Activated CD4-positive, alpha-beta T cell treated with anti-CD3 and anti-CD28 coated beads, Interleukin-2, amount 50 U/mL, for 1 hour (primary cell): Measurements from ENCODE around the gene MTRR.

Experiments
- DNase-seq: peaks from one replicate; pipeline ENCODE4 v3.0.0-alpha.2; 2020

Gene MTRR

DNA sequence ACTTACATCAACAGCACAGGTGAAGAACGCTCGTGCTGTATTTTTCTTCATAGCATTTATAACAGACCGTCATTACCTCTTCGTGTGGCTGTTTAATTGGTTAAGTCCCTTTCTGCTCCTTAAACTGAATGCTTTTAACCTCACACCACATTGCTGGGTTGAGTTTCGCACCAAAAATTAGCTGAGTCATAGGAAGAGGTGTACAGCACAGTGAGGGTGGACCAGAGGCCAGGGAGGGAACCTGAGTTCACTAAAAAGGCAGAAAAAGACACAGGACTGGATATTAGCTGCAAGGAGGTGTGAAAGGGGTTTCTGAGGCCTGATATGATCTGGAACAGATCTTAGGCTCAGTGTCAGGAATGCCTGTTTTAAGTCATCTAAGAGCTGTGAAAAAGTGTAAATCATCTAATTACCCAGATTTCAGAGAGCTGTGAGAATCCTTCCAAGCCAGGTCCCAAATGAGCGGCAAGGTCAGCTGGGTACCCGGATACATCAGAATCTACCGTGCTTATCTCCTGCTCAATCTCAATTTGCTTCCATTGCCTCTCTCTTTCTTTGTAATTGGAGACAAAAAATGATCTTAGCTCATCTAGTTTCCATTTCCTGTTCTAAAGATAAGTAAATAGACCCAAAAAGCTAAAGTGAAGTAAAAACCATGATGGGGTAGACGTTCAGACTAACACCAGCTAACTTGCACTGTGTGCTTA lies 10.9 kb upstream of the MTRR start:
- no peak for DNase-seq

- no peak for DNase-seq
These were observed 2.8 kb upstream of the MTRR start for GRCh38 chr5:7866196-7866595.

DNA sequence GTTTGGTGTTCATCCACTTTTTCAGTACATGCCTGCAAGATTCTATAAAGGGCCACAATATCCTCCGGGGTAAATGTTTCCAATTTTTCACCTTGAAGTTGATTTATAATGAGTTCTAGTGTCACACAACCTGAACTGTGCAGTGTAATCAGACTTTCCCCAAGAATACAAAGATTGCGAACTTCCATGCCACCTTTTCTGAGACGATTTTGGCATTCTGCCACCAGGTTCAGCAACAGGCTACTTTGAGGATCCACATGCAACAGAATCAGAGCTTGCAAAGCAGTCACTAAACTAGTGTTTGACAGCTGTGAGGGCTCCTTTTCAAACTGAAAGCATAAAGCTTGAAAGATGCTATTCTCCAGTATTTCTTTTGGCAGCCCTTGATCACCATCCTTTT lies 1.7 kb upstream of the MTRR start:
- no peak for DNase-seq

DNA sequence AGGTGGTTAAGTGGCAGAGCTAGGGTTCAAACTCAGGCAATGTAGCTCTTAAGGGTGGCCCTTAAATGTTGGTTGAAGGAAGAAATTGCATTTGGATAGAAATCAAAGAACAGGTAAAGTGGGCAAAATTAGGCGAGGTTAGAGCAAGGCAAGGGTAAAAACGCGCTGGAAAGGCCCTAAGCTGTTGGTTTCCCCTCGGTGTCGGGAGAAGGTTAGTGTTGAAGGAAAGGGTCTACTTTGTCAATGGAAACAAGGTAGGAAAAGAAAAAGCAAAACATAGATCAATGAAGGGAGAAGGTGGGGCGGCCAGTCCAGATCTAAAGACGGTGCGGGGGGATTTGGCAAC lies 548 bp upstream of the MTRR start:
- DNase-seq, result no peak

DNA sequence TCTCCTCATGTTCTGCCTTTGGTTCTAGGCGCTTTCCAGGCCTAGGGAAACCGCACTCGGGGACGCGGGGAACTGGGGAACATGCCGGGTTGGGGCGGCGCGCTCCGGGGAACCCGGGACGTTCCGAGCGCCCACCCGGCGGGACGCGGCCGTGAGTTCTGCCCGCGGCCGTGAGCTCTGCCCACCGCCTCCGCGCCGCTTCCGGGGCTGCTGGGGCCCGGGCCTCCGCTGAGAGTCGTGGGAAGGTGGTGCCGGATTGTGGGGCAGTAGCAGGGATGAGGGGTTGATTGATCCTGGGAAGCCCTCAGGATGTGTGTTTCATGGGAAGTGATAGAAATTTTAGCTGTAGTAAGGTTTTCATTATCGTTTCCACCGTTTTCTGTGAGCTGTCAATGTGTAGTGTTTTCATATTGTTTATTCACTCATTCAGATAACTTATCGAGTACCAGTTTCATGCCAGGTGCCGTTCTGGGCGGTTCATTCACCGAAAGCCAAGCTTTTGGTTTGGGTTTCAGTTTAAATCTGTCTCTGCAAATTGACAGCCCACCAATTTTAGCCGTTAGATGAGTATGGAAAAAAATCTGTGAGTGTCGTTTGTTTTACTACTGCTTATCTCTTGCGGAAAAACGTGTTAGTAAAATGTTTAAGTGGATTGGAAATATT lies 657 bp downstream of the MTRR start:
- DNase-seq, result peak; percentile 10

DNA sequence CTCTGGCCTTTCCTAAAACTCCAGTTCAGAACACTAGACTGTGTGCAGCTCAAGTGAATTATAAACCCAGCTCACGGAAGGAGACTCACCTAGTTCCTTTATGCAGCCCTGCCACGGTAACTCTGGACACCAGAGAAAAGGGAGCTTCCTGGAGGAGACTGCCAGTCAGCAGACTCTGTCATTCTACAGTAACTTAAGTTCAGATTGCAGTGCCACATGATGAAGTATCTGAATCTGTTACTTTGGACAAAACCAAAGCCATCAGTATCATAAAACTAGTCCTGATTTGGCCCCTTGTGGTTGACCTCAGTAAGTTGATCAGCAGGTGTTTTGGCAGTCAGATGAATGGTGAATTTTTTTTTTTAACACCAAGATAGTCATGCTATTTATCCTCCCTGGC lies 2.7 kb downstream of the MTRR start:
- no peak for DNase-seq

DNA sequence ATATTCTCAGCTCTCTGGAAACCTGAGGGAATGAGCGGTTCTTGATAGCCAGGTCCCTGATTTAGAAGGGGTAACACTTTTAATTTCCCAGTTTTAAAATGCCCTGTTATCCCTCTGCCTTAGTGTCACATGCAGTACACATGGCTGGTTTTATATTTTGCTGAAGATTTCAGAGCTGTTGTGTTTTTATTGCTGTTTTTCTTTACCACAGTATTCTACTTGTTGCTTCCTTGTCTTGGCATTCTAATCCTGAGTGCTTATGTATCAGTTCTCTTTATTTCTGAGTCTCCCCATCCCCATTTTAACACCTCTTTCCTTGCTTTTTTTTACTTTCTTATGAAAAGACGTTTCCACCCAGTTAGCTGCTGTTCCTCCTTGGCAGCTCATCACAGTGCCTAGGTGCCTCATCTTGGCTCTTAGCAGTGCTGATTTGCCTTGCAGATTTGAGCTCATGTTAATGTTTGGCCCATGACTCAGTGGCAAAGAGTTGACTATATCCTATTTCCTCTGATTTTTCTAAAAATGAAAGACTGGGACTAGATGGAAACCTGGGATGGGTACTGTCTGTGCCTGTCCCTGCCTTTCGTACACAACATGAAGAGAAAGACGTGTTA lies 3.7 kb downstream of the MTRR start:
- DNase-seq, result no peak

DNA sequence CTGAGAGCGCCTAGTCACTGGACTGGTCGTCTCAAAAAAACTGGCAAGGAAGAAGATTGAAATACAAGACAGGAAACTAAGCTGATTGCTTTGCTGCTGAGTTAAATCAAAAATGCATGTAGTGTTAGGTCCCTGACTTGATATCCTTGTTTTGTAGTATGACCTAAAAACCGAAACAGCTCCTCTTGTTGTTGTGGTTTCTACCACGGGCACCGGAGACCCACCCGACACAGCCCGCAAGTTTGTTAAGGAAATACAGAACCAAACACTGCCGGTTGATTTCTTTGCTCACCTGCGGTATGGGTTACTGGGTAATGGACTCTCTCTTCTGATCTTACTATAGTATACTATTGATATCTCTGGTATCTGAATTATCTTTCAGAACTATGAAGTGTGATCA lies 4.3 kb downstream of the MTRR start:
- no peak for DNase-seq

- DNase-seq, result no peak
These were observed 5.7 kb downstream of the MTRR start for GRCh38 chr5:7874639-7875038.

DNA sequence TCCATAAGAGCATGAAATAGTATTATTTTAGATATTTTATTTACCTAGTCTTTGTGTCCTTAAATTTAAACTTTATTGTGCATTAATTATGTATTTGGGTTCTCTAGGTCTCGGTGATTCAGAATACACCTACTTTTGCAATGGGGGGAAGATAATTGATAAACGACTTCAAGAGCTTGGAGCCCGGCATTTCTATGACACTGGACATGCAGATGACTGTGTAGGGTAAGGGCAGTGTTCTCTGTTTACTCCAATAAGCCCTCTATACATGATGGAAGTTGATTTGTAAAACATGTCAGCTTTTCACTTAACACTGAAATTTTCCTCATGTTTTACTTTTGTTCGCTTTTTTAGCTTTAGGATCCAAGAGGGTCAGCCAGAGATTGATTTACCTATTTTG lies 6.2 kb downstream of the MTRR start:
- DNase-seq, result no peak

DNA sequence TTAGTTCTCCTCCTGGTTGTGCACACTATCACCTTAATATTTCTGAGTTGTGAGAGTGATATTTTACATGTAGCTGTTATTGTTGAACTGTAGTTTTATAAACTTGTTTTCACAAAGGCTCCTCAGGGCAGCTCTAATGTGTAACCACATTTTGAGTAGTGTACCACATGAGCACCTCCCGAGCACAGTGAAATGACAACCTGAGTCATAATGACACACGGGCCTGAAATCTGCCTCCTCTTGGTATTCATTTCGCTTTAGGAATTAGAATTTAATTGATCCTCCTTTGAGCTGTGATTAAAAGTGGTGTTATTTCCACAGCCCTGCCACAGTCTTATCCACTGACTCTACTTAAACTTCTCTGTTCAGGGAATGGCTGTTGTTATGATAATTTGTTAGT lies 7.9 kb downstream of the MTRR start:
- no peak for DNase-seq

DNA sequence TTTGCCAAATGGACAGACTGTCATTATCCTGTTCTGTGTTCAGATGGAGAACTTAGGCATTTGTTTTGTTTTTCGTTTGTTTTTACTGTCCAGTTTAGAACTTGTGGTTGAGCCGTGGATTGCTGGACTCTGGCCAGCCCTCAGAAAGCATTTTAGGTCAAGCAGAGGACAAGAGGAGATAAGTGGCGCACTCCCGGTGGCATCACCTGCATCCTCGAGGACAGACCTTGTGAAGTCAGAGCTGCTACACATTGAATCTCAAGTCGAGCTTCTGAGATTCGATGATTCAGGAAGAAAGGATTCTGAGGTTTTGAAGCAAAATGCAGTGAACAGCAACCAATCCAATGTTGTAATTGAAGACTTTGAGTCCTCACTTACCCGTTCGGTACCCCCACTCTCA lies 8.9 kb downstream of the MTRR start:
- DNase-seq, result no peak

- no peak for DNase-seq
These were observed 9.5 kb downstream of the MTRR start for GRCh38 chr5:7878381-7878873.

- DNase-seq, result no peak
These were observed 12.1 kb downstream of the MTRR start for GRCh38 chr5:7881091-7881490.

DNA sequence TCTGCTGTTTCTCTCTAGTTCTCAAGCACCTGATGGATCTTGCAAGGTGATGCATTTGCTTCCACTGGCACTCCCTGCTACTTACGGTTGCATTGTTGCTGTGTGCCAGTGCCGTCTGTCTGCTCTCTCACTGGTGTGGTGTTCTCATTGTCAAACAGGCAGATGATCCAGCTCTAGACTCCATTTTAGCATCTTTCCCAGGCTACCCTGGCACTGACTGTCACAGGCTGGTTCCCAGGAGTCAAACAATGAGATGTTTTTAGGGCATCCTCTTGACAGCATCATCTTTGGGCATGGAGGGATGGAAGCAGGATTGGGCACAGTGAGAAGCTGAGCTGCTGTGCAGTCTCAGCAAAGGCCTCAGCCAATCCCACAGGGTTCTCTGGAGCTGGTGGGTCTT lies 12.9 kb downstream of the MTRR start:
- DNase-seq, result no peak

GRCh38 chr5:7882926-7883325 lies 14.0 kb downstream of the MTRR start:
- DNase-seq, result no peak

- no peak for DNase-seq
These were observed 15.7 kb downstream of the MTRR start for GRCh38 chr5:7884491-7885267.

- no peak for DNase-seq
These were observed 18.0 kb downstream of the MTRR start for GRCh38 chr5:7886849-7887475.

- no peak for DNase-seq
These were observed 20.0 kb downstream of the MTRR start for GRCh38 chr5:7888901-7889300.

DNA sequence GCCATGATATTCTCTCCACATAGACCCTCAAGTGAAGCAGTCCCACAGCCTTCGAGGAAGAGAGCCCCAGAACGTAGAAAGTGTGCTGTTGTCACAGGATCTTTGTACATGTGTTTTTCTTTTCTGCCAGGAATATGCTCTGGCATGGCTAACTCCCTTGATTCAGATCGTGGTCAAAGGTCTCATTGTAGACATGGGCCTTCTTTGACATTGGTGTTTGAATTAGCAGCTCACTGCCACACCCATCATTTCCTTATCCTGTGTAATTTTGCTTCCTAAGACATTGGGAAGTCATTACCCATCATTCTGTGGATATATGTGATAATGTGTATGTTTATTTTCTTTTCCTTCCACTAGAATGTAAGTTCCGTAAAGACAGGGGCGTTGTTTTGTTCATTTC lies 25.5 kb downstream of the MTRR start:
- DNase-seq, result no peak

DNA sequence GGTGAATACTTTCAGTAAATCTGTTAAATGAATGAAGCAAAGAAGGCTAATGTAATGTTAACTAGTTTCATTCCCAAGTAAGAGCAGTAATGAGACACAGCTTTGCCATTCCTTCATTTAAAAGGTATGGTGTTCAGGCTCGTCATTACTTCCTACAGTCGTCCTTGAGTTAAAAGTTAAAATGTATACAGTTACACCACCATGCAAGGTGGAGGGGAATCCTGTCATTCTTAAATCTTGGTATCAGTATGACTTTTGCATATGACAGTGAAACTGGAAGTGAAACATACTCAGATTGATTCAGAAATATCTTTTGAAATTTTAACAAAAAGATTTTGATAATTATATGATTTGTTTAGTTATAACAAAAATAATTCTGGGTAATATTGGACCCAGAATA lies 25.9 kb downstream of the MTRR start:
- DNase-seq, result no peak

DNA sequence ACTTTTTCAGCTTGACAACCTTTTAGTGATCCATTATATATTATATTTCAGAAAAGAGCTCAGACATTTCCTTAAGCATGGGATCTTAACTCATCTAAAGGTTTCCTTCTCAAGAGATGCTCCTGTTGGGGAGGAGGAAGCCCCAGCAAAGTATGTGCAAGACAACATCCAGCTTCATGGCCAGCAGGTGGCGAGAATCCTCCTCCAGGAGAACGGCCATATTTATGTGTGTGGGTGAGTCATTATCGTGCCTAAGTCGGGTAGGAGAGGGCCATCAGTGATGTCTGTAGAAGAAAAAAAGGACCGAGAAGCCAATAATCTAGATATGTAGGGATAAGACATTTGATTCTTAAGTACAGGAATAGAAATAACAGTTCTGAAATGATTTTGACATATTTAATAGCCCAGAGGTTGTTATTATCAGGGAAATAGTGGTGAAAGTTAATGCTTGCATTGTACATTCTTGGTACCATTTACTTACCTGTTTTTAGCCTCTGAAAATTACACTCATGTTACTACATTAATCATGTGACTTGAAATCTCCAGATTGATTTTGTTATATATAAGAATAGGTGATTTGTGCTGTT lies 28.2 kb downstream of the MTRR start:
- DNase-seq, result peak; percentile 18

DNA sequence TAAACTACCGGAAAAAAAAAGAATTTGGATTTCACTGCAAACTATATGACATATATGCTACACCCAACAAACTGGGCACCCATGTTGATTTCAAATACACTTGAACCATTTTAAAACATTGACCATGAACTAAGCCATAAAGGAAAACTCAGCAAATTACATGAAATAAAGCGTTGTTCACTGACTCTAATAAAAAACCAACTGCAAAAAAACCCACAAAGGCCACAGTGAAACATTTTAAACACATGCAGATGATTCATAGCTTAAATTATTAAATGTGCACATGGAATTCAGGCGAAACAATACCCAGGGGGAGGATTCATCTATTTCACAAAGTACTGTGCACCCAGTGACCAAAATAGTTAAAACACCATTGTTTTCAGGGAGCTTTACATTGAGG lies 33.3 kb downstream of the MTRR start:
- no peak for DNase-seq
